Measurements from ENCODE around the gene HSPG2. TPM values are rescaled to one million over a fixed set of nuclear protein-coding genes. Genes with fewer than 3 reads are reported as not detected.

HSPG2 gene
- total and polyA plus RNA-seq, 2 of the 13 experiments (the other 11 are each of a cell fraction or from before 2014, with no cell fraction given), result 9.1 to 13.1 TPM

DNA sequence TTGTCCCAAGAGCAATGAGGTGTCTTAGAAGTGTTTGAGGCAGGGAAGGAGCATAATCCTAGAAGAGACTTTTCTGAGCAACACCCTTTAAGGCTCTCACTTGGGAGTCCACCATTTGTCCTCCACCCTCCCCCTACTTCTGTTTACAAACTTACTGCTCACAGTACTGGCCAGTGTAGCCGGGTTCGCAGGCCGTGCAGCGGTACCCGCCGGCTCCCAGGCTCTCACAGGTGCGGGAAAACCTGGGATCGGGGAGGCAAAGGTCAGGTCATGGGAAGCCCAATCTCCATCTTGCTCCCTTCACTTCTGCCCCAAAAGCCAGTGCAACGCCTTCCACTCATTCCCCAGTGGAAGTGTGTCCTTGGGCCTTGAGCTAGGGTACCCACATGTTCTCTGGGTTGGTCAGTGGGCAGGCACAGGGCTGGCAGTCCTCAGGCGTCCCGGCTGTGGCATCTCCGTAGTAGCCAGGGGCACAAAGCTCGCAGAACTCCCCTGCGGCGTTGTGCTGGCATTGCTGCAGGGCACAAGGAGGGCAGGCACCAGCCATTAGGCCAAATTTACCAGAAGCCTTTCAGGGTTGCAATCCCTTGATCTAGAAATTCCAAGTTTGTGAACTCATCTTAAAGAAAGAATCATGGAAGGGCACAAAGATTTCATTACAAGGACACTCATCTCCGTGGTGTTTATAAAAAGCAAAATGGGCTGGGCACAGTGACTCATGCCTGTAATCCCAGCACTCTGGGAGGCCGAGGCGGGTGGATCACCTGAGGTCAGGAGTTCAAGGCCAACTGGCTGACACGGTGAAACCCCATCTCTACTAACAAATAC, 75.3 kb downstream of the HSPG2 start (continued):
- TF ChIP-seq, protein P1, sequence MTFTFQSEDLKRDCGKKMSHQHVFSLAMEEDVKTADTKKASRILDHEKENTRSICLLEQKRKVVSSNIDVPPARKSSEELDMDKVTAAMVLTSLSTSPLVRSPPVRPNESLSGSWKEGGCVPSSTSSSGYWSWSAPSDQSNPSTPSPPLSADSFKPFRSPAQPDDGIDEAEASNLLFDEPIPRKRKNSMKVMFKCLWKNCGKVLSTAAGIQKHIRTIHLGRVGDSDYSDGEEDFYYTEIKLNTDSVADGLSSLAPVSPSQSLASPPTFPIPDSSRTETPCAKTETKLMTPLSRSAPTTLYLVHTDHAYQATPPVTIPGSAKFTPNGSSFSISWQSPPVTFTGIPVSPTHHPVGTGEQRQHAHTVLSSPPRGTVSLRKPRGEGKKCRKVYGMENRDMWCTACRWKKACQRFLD (CRISPR knock-in tag; IDR thresholded peaks at IDR 0.05; ENCODE audit: borderline replicate concordance), result no peak
- 0 out of 2 replicates have a peak, but pooled peaks have one; percentile 31 for TF ChIP-seq KAT8 (CRISPR knock-in tag; IDR thresholded peaks at IDR 0.05)
- TF ChIP-seq HNRNPL (IDR thresholded peaks at IDR 0.05; ENCODE audit: low read depth, low read length), result 0 out of 2 replicates have a peak, but pooled peaks have one; percentile 48
- TF ChIP-seq, protein P2, sequence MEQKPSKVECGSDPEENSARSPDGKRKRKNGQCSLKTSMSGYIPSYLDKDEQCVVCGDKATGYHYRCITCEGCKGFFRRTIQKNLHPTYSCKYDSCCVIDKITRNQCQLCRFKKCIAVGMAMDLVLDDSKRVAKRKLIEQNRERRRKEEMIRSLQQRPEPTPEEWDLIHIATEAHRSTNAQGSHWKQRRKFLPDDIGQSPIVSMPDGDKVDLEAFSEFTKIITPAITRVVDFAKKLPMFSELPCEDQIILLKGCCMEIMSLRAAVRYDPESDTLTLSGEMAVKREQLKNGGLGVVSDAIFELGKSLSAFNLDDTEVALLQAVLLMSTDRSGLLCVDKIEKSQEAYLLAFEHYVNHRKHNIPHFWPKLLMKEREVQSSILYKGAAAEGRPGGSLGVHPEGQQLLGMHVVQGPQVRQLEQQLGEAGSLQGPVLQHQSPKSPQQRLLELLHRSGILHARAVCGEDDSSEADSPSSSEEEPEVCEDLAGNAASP (CRISPR knock-in tag; IDR thresholded peaks at IDR 0.05; ENCODE audit: borderline replicate concordance), result peak; percentile 57; the same call in 1 of the 2 replicates
- TF ChIP-seq, protein P3, sequence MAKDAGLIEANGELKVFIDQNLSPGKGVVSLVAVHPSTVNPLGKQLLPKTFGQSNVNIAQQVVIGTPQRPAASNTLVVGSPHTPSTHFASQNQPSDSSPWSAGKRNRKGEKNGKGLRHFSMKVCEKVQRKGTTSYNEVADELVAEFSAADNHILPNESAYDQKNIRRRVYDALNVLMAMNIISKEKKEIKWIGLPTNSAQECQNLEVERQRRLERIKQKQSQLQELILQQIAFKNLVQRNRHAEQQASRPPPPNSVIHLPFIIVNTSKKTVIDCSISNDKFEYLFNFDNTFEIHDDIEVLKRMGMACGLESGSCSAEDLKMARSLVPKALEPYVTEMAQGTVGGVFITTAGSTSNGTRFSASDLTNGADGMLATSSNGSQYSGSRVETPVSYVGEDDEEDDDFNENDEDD (CRISPR knock-in tag; IDR thresholded peaks at IDR 0.05; ENCODE audit: borderline replicate concordance), result no peak
- TF ChIP-seq, protein P4, sequence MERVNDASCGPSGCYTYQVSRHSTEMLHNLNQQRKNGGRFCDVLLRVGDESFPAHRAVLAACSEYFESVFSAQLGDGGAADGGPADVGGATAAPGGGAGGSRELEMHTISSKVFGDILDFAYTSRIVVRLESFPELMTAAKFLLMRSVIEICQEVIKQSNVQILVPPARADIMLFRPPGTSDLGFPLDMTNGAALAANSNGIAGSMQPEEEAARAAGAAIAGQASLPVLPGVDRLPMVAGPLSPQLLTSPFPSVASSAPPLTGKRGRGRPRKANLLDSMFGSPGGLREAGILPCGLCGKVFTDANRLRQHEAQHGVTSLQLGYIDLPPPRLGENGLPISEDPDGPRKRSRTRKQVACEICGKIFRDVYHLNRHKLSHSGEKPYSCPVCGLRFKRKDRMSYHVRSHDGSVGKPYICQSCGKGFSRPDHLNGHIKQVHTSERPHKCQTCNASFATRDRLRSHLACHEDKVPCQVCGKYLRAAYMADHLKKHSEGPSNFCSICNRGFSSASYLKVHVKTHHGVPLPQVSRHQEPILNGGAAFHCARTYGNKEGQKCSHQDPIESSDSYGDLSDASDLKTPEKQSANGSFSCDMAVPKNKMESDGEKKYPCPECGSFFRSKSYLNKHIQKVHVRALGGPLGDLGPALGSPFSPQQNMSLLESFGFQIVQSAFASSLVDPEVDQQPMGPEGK (CRISPR knock-in tag; IDR thresholded peaks at IDR 0.05), result no peak
- TF ChIP-seq ZSCAN20 (CRISPR knock-in tag; IDR thresholded peaks at IDR 0.05; ENCODE audit: borderline replicate concordance), result no peak
- peak; percentile 65; the same call in 1 of the 2 replicates for TF ChIP-seq FOXK1 (CRISPR knock-in tag; IDR thresholded peaks at IDR 0.05; ENCODE audit: borderline replicate concordance, low read depth)
- no peak for TF ChIP-seq ZNF180 (CRISPR knock-in tag; IDR thresholded peaks at IDR 0.05; ENCODE audit: borderline replicate concordance, low read depth)
- TF ChIP-seq ARNT (IDR thresholded peaks at IDR 0.05), result no peak
- TF ChIP-seq, protein P5, sequence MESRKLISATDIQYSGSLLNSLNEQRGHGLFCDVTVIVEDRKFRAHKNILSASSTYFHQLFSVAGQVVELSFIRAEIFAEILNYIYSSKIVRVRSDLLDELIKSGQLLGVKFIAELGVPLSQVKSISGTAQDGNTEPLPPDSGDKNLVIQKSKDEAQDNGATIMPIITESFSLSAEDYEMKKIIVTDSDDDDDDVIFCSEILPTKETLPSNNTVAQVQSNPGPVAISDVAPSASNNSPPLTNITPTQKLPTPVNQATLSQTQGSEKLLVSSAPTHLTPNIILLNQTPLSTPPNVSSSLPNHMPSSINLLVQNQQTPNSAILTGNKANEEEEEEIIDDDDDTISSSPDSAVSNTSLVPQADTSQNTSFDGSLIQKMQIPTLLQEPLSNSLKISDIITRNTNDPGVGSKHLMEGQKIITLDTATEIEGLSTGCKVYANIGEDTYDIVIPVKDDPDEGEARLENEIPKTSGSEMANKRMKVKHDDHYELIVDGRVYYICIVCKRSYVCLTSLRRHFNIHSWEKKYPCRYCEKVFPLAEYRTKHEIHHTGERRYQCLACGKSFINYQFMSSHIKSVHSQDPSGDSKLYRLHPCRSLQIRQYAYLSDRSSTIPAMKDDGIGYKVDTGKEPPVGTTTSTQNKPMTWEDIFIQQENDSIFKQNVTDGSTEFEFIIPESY (CRISPR knock-in tag; IDR thresholded peaks at IDR 0.05), result 0 out of 2 replicates have a peak, but pooled peaks have one; percentile 21
- TF ChIP-seq ATF7 (IDR thresholded peaks at IDR 0.05), result no peak
- no peak for TF ChIP-seq ATF7 (CRISPR knock-in tag; IDR thresholded peaks at IDR 0.05)
- TF ChIP-seq TEAD3 (CRISPR knock-in tag; optimal IDR thresholded peaks at IDR 0.05; ENCODE audit: borderline replicate concordance), result peak; percentile 27
- TF ChIP-seq POLR2A (IDR thresholded peaks at IDR 0.05; ENCODE audit: insufficient read depth in 1 of 2, low read depth in 2 of 2, low read length in 2 of 2), result no peak
- 0 out of 2 replicates have a peak, but pooled peaks have one; percentile 32 for TF ChIP-seq EED (CRISPR knock-in tag; IDR thresholded peaks at IDR 0.05)
- no peak for TF ChIP-seq FOXP1 (IDR thresholded peaks at IDR 0.05)
- TF ChIP-seq FOXP1 (CRISPR knock-in tag; IDR thresholded peaks at IDR 0.05), result peak; percentile 42; the same call in 1 of the 2 replicates
- TF ChIP-seq SRY (CRISPR knock-in tag; IDR thresholded peaks at IDR 0.05), result no peak
- TF ChIP-seq ZNF12 (CRISPR knock-in tag; IDR thresholded peaks at IDR 0.05), result no peak
